ENCODE measurements around the gene CPZ. TPM values are rescaled to one million over a fixed set of nuclear protein-coding genes. Genes with fewer than 3 reads are reported as not detected.

The CPZ gene
- total RNA-seq, 4 donors from 2014 or later, result 0.75 to 6.1 TPM; not detected in 2

DNA sequence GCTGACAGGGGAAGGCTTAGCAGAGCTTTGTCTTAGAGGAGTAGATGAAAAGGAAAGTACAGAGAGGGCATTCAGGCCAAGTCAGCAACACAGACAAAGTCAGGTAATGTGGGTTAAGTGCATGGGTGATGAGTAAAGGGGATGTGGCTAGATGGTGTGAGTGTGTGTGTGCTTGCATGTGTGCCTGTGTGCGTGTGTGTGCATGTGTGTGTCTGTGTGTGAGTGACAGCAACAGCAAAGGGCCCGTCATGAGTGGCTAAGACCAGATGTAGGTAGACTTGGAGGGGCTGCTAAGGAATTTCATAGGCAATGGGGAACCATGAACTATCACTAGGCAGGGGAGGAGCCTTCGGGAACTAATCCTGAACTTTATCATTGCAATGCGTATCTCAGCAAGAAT is 14.6 kb upstream of the CPZ start:
- TF ChIP-seq, protein P1, sequence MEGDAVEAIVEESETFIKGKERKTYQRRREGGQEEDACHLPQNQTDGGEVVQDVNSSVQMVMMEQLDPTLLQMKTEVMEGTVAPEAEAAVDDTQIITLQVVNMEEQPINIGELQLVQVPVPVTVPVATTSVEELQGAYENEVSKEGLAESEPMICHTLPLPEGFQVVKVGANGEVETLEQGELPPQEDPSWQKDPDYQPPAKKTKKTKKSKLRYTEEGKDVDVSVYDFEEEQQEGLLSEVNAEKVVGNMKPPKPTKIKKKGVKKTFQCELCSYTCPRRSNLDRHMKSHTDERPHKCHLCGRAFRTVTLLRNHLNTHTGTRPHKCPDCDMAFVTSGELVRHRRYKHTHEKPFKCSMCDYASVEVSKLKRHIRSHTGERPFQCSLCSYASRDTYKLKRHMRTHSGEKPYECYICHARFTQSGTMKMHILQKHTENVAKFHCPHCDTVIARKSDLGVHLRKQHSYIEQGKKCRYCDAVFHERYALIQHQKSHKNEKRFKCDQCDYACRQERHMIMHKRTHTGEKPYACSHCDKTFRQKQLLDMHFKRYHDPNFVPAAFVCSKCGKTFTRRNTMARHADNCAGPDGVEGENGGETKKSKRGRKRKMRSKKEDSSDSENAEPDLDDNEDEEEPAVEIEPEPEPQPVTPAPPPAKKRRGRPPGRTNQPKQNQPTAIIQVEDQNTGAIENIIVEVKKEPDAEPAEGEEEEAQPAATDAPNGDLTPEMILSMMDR (IDR thresholded peaks at IDR 0.05; ENCODE audit: low read depth), result no peak

DNA sequence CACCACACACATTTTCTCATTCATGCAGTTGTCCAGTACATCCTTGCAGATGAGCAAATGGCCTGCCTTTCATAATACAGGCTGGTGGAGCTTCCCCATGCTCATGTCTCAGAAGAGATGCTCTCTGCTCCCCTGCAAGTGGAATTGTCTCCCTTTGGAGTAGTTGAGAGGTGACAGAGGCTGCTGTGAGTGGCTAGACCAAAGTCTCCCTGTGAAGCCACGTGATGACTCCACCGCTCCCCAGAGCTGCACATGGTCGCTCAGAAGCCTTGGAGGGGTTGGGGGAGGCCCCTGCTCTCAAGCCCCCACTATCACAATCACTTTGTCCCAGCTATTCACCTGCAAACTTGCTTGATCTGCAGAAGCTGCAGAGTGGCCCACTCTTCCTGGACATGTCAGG is 13.8 kb upstream of the CPZ start:
- TF ChIP-seq, protein P1 (IDR thresholded peaks at IDR 0.05; ENCODE audit: low read depth), result no peak

DNA sequence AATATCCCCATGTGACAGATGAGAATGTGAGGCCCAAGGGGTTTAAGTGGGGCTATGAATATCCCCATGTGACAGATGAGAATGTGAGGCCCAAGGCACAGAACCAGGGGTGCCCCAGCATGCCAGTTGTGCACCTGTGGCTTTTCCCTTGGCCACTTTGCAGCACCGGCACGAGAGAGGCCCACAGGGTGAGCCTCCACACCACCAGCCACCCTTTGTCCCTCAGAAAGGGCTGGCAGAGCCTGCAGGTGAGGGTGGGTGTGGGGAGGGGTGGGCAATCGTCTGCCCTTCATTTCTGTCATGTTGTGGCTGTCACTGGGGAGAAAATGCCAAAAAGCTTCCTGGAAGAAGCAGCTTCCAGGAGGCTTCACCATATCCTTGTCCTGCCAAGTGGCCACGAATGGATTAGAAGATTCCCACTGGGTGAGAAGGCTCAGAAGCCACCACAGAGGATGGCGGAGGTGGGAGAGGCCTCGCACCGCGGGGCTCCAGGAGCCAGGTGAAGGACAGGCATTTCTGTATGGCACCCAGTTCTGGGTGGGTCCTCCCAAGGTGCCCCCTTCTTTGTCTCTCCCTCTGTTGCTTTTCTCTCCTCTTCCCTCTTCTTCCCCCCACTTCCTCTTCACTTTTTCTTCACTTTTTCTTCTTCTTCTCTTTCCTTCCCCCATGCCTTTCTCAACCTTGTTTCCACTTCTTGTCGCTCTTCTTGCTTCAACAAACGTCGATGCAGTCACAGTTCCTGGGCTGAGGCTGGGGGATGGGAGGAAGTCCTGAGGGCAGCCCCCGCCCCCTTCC is 12.8 kb upstream of the CPZ start:
- TF ChIP-seq, protein P1 (IDR thresholded peaks at IDR 0.05; ENCODE audit: low read depth), result no peak

DNA sequence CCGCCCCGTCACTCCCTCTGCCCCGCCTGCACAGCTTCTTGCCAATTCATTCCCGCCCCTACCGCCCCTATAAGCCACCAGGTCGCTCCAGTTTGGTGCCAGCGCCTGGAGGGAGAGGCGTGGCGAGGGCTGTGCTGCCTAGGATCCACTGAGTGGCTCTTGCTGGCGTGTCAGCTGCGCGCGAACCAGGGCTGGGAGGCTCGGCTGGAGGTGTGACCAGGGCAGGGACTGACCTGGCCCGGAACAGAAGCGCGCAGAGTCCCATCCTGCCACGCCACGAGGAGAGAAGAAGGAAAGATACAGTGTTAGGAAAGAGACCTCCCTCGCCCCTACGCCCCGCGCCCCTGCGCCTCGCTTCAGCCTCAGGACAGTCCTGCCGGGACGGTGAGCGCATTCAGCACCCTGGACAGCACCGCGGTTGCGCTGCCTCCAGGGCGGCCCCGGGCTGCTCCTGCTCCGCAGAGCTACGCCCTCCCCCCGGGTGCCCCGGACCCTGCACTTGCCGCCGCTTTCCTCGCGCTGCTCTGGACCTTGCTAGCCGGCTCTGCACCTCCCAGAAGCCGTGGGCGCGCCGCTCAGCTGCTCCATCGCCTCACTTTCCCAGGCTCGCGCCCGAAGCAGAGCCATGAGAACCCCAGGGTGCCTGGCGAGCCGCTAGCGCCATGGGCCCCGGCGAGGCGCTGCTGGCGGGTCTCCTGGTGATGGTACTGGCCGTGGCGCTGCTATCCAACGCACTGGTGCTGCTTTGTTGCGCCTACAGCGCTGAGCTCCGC is 12.1 kb upstream of the CPZ start, which contains the start of gene GPR78:
Gene GPR78, plus strand, starts transcription at position 72 of the 773 bp plus-strand sequence. Its CDS starts 591 bp downstream, at position 663.
- TF ChIP-seq, protein P1 (IDR thresholded peaks at IDR 0.05; ENCODE audit: low read depth), result no peak

DNA sequence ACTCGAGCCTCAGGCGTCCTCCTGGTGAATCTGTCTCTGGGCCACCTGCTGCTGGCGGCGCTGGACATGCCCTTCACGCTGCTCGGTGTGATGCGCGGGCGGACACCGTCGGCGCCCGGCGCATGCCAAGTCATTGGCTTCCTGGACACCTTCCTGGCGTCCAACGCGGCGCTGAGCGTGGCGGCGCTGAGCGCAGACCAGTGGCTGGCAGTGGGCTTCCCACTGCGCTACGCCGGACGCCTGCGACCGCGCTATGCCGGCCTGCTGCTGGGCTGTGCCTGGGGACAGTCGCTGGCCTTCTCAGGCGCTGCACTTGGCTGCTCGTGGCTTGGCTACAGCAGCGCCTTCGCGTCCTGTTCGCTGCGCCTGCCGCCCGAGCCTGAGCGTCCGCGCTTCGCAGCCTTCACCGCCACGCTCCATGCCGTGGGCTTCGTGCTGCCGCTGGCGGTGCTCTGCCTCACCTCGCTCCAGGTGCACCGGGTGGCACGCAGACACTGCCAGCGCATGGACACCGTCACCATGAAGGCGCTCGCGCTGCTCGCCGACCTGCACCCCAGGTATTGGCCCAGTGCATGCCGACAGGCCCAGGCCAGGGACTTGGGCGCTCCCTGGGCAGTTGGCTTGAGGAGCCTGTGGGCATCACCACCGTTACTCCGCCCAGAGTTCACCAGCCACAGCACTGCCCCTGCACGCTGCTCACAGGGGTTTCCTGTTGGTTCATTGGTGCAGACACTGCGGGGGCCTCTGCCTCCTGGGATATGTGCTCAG is 11.3 kb upstream of the CPZ start:
- TF ChIP-seq, protein P1 (IDR thresholded peaks at IDR 0.05; ENCODE audit: low read depth), result no peak

DNA sequence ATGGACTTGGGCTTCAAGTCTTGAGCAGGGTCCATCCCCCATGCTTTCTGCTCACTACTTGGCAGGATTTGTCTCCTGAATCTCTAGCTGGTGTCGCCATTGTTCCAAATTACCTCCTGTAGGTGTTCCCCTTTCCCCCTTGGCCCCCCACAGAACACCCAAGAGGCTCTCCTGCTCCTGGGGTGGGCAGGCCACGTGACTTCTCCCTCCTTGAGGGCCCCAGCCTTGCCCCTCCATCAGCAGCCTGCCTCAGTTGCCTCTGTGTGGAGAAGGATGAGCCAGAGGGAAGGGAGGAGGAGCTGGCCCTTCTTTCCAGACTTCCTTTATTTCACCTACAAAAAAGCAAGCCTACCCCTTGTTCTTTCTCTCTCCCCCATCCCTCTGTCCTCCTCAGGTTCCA is 10.5 kb upstream of the CPZ start:
- TF ChIP-seq, protein P1 (IDR thresholded peaks at IDR 0.05; ENCODE audit: low read depth), result no peak
